ENCODE results near the gene SEMA7A.

GRCh38 chr15:74399511-74400312, 34.0 kb downstream of the SEMA7A start:
- TF ChIP-seq CTCF (conservative IDR thresholded peaks at IDR 0.05; ENCODE audit: low read depth, low read length): no peak
- no peak for TF ChIP-seq EZH2phosphoT487 (IDR thresholded peaks at IDR 0.05; ENCODE audit: borderline replicate concordance, low read length)
- TF ChIP-seq EZH2 (IDR thresholded peaks at IDR 0.05; ENCODE audit: low read length, unreplicated experiment): no peak
